ENCODE data around the gene IKZF1. TPM values are rescaled to one million over a fixed set of nuclear protein-coding genes. Genes with fewer than 3 reads are reported as not detected.

The IKZF1 gene
- total RNA-seq, 4 donors from 2014 or later, result 25.3 to 108 (median 31.7) TPM

DNA sequence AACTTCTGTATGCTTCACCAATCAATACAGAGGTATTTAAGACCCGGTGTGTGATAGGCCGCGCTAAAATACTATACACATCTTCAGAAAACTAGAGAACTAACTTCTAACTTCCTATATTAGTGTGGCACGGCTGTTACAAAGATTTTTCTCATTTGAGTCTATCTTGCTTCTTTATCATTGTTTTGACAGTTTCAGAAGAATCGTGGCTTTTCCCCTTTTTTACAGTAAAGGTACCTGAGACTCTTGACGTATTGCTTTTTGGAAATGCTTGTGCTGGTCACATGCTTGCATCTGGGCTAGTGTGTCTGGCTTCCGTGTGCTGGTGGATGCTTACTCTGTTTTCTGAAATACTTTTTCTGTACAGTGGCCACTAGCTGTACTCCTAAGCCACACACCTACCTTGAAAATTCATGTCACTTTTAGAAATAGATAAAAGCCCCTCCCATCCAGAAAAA is 12.7 kb downstream of the IKZF1 start:
- no peaks in the 10 kb centered on the region for H3K27me3 ChIP-seq
- H3K4me3 ChIP-seq, result no peak overlapping the region
- H3K9me3 ChIP-seq, result no peaks in the 10 kb centered on the region
- peaks cover 0 to 21% (median 3%) of the 10 kb centered on the region in 4 donors for H3K4me1 ChIP-seq
- no peaks in the 10 kb centered on the region for H3K36me3 ChIP-seq
- peak overlapping the region; percentile 83 to 95 (median 84) for H3K27ac ChIP-seq
- DNase-seq, result peak in 1 of 3 donors; percentile 72
- peak in 1 of 2 donors; percentile 43 for TF ChIP-seq POLR2A (IDR thresholded peaks at IDR 0.05)
- TF ChIP-seq, protein P1, sequence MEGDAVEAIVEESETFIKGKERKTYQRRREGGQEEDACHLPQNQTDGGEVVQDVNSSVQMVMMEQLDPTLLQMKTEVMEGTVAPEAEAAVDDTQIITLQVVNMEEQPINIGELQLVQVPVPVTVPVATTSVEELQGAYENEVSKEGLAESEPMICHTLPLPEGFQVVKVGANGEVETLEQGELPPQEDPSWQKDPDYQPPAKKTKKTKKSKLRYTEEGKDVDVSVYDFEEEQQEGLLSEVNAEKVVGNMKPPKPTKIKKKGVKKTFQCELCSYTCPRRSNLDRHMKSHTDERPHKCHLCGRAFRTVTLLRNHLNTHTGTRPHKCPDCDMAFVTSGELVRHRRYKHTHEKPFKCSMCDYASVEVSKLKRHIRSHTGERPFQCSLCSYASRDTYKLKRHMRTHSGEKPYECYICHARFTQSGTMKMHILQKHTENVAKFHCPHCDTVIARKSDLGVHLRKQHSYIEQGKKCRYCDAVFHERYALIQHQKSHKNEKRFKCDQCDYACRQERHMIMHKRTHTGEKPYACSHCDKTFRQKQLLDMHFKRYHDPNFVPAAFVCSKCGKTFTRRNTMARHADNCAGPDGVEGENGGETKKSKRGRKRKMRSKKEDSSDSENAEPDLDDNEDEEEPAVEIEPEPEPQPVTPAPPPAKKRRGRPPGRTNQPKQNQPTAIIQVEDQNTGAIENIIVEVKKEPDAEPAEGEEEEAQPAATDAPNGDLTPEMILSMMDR (IDR thresholded peaks at IDR 0.05), result peak in 2 of 6 experiments; percentile 5 to 31

DNA sequence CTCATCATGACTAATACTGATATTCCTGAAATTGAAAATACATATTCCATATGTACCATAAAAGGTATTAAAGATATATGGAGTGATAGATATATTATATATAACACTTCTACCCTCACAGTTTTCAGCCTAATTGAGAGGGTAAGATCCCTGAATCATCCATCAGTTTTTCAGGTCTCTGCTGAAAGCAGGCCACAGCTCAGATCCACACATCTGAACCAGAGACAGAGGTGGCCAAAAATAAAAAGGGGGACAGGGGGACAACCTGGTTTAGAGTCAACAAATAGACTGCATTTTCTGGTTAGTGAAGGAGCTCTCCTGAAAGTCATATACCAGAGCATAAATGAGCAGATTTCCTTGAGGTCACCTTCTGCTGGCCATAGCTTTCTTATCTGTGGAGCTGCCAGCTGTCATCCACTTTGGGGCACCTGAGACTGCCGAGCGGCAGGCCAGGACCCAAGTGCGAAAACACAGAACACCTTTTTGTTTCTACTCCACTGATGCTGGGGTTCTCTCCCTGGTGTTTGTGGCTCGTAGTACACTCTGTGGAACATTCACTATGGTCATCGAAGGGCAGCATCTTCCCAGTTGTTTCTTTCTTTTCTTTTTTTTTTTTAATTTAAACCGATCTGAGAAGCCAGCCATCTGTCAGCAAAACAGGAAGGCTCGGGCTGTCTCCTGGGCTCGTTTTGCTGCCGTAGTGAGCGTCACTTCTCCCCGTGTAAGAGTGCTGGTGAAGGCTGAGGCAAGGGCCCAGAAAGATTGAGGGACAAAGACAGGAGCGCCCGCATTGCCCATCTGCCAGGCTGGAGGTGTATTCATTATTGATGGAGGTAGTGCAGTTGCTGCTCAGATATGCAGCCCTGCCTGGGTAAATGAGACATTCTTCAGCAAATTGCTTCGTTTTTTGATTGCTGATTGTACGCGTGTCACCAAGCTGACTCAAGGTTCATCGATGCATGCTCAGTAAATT is 13.5 kb downstream of the IKZF1 start:
- Histone ChIP-seq H3K27me3 (no peaks in the 10 kb centered on the region), H3K4me3 (peak overlapping the region in 3 of 4 donors; percentile 10 to 23 (median 22)), H3K27ac (peak overlapping the region; percentile 83 to 95 (median 84)), H3K36me3 (no peaks in the 10 kb centered on the region), H3K4me1 (peaks cover 0 to 21% (median 3%) of the 10 kb centered on the region in 4 donors), H3K9me3 (no peaks in the 10 kb centered on the region)
- peak in 1 of 3 donors; percentile 74 for DNase-seq
- TF ChIP-seq, protein P1 (IDR thresholded peaks at IDR 0.05), result no peak
- no peak for TF ChIP-seq POLR2A (IDR thresholded peaks at IDR 0.05)

- H3K27ac ChIP-seq, result peak overlapping the region in 3 of 4 donors; percentile 14 to 27 (median 19)
- H3K4me3 ChIP-seq, result no peak overlapping the region
- peaks cover 0 to 4% (median 1%) of the 10 kb centered on the region in 4 donors for H3K4me1 ChIP-seq
- peak in 1 of 3 donors; percentile 64 for DNase-seq
- H3K36me3 ChIP-seq, result no peaks in the 10 kb centered on the region
- no peaks in the 10 kb centered on the region for H3K27me3 ChIP-seq
- H3K9me3 ChIP-seq, result no peaks in the 10 kb centered on the region
- TF ChIP-seq POLR2A (IDR thresholded peaks at IDR 0.05), result no peak
- TF ChIP-seq, protein P1 (IDR thresholded peaks at IDR 0.05), result no peak
Observed at GRCh38 chr7:50321487-50322067, 17.1 kb downstream of the IKZF1 start.

DNA sequence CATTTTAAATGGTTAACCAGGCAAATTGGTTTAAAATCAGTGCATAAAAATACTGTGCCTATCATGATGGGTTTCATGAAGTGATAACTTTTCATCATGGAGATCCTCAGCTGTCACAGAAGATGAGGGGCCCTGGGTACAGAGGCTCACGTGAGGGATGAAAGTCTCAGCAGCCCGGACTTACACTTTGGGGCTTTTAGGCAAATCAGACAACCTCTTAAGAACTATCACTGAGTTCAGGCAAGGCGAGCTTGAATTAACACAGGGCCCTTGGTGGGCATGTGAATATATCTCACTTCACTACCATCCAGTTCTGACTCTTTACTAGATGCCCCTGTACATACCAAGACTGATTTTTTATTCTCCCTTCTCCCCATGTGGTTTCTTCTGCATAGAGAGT is 19.6 kb downstream of the IKZF1 start:
- Histone ChIP-seq H3K4me3 (no peak overlapping the region), H3K4me1 (no peaks in the 10 kb centered on the region), H3K27me3 (no peaks in the 10 kb centered on the region), H3K36me3 (peaks cover 0 to 6% (median 0%) of the 10 kb centered on the region in 3 donors), H3K27ac (no peak overlapping the region), H3K9me3 (no peaks in the 10 kb centered on the region)
- TF ChIP-seq, protein P1 (IDR thresholded peaks at IDR 0.05), result no peak
- TF ChIP-seq POLR2A (IDR thresholded peaks at IDR 0.05), result no peak
- DNase-seq, result no peak

DNA sequence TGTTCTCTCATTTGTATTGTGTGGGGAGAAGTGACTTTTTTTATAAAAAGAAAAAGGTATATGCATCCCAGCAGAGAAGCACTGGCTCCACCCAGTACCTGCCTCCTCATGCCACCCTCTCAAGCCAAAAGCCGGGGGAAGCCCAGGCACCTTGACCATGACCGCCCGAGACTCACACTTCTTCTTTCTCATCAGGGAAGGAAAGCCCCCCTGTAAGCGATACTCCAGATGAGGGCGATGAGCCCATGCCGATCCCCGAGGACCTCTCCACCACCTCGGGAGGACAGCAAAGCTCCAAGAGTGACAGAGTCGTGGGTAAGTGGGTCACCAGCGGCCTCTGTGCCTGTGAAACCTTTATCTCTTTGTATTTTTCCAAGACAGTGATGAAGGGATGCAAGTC is 22.9 kb downstream of the IKZF1 start:
- H3K27me3 ChIP-seq, result no peaks in the 10 kb centered on the region
- peak overlapping the region in 1 of 4 donors; percentile 38 for H3K27ac ChIP-seq
- TF ChIP-seq, protein P1 (IDR thresholded peaks at IDR 0.05), result no peak
- TF ChIP-seq POLR2A (IDR thresholded peaks at IDR 0.05), result no peak
- H3K36me3 ChIP-seq, result peaks cover 0 to 6% (median 0%) of the 10 kb centered on the region in 3 donors
- H3K4me1 ChIP-seq, result peaks cover 0 to 18% (median 4%) of the 10 kb centered on the region in 4 donors
- no peak for DNase-seq
- no peak overlapping the region for H3K4me3 ChIP-seq
- no peaks in the 10 kb centered on the region for H3K9me3 ChIP-seq
